Measurements from ENCODE around the gene INKA2.

DNA sequence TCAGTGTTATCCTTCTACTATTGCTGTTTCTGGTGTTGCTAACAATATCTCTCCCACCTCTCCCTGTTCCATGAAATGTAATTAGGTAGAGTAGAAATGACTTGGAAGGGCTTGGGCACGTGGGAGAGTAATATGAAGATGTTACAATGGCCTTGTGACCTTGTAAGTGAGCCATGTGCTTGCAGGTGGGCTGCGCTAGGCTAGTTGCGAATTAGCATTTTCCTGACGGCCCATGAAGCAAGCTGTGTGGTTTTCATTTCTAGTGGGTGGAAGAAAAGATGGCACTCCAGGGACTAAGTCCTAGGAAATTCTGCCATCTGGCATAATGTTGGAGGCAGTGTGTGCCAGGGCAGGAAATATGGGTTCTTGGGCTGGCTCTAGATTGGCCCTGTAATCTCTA is 8.8 kb upstream of the INKA2 start:
- TF ChIP-seq POLR2AphosphoS5 (IDR thresholded peaks at IDR 0.05; ENCODE audit: borderline replicate concordance, low read depth, low read length) (no peak), EZH2 (IDR thresholded peaks at IDR 0.05) (no peak), FOXP2 (optimal IDR thresholded peaks at IDR 0.05; ENCODE audit: control extremely low read depth, extremely low read length, insufficient read depth) (no peak)
